ENCODE data around the gene TBC1D14. TPM values are rescaled to one million over a fixed set of nuclear protein-coding genes. Genes with fewer than 3 reads are reported as not detected.
A peak's percentile ranks its signal among the peaks of the same experiment; 100 is the strongest.

TBC1D14 gene
- polyA plus RNA-seq, 2 donors: 13.4 to 23.2 TPM

DNA sequence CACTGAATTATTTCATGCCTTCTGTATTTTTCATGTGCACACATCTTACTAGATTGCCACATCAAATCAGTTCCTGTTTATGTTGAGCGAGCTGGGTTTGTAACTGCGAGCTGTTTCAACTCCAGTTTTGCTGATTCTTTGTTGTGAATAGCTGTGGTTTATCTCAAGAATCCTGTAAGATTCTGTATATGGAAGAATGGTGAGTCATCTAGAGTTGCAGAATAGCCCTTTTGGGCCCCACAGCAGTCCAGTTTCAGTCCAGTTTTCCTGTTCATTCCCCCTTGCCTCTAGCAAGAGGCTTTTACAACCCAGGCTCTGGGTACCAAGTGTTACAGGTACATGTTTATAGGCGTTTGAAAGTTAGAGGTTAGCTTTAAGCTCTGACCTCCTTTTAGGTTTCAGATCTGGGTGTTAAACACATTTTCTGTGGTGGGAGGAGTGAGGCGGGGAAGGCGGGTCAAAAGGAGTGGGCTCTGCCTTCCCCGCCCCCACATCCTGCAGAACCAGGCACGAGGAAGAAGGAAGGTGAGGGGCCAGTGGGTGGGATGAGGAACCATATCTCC lies 32.7 kb downstream of the TBC1D14 start:
- Histone ChIP-seq H3K36me3 (ENCODE audit: control insufficient read depth in 2 of 2, insufficient read depth in 2 of 2, low read length in 1 of 2) (peaks cover 0 to 12% of the 10 kb centered on the region in 2 donors), H3K4me3 (ENCODE audit: low read depth in 1 of 2, low read length in 2 of 2) (no peak overlapping the region), H3K9me3 (ENCODE audit: control insufficient read depth in 2 of 2, insufficient read depth in 1 of 2, low read depth in 1 of 2, low read length in 1 of 2) (no peaks in the 10 kb centered on the region), H3K27ac (ENCODE audit: low read depth in 2 of 2, low read length in 1 of 2) (peak overlapping the region; percentile 55 to 67), H3K4me1 (ENCODE audit: control insufficient read depth in 2 of 2, insufficient read depth in 2 of 2, low read length in 1 of 2) (peaks cover 9 to 17% of the 10 kb centered on the region in 2 donors), H3K27me3 (ENCODE audit: control insufficient read depth in 1 of 2, insufficient read depth in 2 of 2, low read length in 2 of 2) (no peaks in the 10 kb centered on the region)
- WGBS, 2 donors: 32 to 41% methylated on average over 7 of the region's 7 CpGs

DNA sequence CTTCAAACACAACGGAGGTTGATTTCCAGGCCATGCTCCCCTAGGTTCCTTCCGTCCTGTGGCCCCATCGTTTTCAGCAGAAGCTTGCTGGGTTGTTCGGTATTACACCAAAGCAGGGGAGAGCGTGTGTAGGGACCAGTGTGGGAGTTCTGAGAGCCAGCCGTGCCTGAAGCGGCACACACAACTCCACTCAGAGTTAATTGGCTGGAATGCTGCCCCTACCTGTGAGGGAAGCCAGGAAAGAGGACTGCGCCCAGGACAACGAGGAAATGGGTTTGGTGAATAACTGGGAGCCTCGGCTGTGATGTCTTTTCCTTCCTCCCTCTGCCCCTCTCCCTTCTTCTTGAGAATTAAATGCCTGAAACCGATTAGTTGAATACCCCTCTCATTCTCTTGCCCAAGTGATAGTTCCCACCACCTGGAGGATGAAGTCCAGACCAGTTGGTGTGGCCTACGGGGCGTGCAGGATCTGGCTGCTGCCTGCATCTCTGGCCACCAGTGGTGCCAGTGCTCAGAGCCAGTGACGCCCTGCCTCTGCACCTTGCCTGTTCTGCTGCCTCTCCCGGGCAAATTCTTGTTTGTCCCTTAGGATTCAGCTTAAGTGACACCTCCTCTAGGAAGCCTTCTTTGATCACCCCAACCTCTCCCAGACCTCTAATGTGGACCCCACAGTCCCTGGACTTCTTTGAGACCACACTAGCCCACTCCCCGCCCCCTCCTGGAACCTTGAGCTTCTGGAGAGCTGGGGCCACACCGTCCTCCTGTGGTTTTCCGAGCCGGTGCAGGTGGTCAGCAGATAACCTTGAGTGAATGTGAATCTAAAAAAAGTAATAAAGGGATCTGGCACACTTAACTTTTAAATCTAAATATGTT lies 33.6 kb downstream of the TBC1D14 start:
- peaks cover 0 to 12% of the 10 kb centered on the region in 2 donors for H3K36me3 ChIP-seq (ENCODE audit: control insufficient read depth in 2 of 2, insufficient read depth in 2 of 2, low read length in 1 of 2)
- H3K4me1 ChIP-seq (ENCODE audit: control insufficient read depth in 2 of 2, insufficient read depth in 2 of 2, low read length in 1 of 2): peaks cover 9 to 17% of the 10 kb centered on the region in 2 donors
- 67 to 77% methylated on average over 19 of the region's 19 CpGs for WGBS, 2 donors
- H3K9me3 ChIP-seq (ENCODE audit: control insufficient read depth in 2 of 2, insufficient read depth in 1 of 2, low read depth in 1 of 2, low read length in 1 of 2): no peaks in the 10 kb centered on the region
- H3K27me3 ChIP-seq (ENCODE audit: control insufficient read depth in 1 of 2, insufficient read depth in 2 of 2, low read length in 2 of 2): no peaks in the 10 kb centered on the region
- no peak overlapping the region for H3K4me3 ChIP-seq (ENCODE audit: low read depth in 1 of 2, low read length in 2 of 2)
- peak overlapping the region; percentile 55 to 71 for H3K27ac ChIP-seq (ENCODE audit: low read depth in 2 of 2, low read length in 1 of 2)

DNA sequence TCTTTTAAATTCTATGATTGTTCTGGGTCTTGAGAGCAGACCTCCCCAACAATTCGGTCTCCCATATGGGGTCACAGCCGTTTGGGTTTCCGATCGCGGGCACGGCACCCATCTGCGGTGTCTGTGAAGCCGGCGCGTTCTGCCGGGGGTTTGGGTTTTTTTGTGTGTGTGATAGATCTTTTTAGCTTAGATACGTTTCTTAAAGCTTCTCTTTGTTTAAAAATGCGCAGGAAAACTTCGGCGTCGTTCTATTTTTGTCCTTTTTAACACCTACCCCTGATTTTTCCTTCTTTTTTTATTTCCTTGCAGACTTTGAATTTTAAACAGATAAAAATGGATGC lies 34.2 kb downstream of the TBC1D14 start:
- 90 to 91% methylated on average over 16 of the region's 16 CpGs for WGBS, 2 donors
- H3K4me3 ChIP-seq (ENCODE audit: low read depth in 1 of 2, low read length in 2 of 2): no peak overlapping the region
- H3K27ac ChIP-seq (ENCODE audit: low read depth in 2 of 2, low read length in 1 of 2): no peak overlapping the region
- H3K27me3 ChIP-seq (ENCODE audit: control insufficient read depth in 1 of 2, insufficient read depth in 2 of 2, low read length in 2 of 2): no peaks in the 10 kb centered on the region
- peaks cover 0 to 7% of the 10 kb centered on the region in 2 donors for H3K36me3 ChIP-seq (ENCODE audit: control insufficient read depth in 2 of 2, insufficient read depth in 2 of 2, low read length in 1 of 2)
- no peaks in the 10 kb centered on the region for H3K9me3 ChIP-seq (ENCODE audit: control insufficient read depth in 2 of 2, insufficient read depth in 1 of 2, low read depth in 1 of 2, low read length in 1 of 2)
- H3K4me1 ChIP-seq (ENCODE audit: control insufficient read depth in 2 of 2, insufficient read depth in 2 of 2, low read length in 1 of 2): peaks cover 7 to 13% of the 10 kb centered on the region in 2 donors

DNA sequence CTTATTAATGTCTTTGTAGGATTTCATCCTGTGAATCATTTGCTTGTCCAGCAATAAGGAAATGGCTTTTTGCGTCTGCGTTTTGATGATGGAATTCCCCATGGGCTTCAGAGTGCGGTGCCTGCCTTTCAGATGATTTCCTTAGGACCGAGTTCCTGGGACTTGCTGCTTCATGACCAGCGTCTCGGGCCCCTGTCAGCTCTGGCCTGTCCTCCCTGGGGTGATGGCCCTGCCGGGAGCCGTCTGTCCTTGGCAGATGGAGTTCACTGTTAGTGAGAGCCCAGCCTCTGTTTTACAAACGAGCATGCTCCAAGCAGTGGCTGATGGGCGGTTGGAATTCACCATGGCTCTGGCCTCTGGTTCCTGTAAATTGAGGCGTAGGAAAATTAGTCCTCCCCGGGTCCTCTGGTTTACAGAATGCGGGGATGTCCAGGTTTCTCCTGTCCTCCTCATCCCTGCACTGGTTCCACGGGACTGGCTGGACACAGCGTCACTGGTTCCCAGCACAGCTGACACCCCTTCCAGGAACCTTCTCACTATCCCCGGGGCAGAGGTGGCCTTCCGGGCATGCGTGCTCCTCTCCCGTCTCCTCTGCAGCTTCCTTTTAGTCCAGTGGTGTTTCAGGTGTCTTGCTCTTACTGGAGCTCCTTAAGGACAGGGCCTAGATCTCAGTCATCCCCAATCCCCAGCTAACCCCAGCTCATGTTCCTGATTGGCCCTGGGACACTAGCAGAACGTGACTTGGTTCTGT lies 34.9 kb downstream of the TBC1D14 start:
- H3K36me3 ChIP-seq (ENCODE audit: control insufficient read depth in 2 of 2, insufficient read depth in 2 of 2, low read length in 1 of 2): peaks cover 0 to 2% of the 10 kb centered on the region in 2 donors
- H3K4me3 ChIP-seq (ENCODE audit: low read depth in 1 of 2, low read length in 2 of 2): no peak overlapping the region
- no peaks in the 10 kb centered on the region for H3K27me3 ChIP-seq (ENCODE audit: control insufficient read depth in 1 of 2, insufficient read depth in 2 of 2, low read length in 2 of 2)
- WGBS, 2 donors: 79 to 83% methylated on average over 20 of the region's 20 CpGs
- no peaks in the 10 kb centered on the region for H3K9me3 ChIP-seq (ENCODE audit: control insufficient read depth in 2 of 2, insufficient read depth in 1 of 2, low read depth in 1 of 2, low read length in 1 of 2)
- H3K4me1 ChIP-seq (ENCODE audit: control insufficient read depth in 2 of 2, insufficient read depth in 2 of 2, low read length in 1 of 2): peaks cover 7 to 13% of the 10 kb centered on the region in 2 donors
- peak overlapping the region in 1 of 2 donors; percentile 49 for H3K27ac ChIP-seq (ENCODE audit: low read depth in 2 of 2, low read length in 1 of 2)

DNA sequence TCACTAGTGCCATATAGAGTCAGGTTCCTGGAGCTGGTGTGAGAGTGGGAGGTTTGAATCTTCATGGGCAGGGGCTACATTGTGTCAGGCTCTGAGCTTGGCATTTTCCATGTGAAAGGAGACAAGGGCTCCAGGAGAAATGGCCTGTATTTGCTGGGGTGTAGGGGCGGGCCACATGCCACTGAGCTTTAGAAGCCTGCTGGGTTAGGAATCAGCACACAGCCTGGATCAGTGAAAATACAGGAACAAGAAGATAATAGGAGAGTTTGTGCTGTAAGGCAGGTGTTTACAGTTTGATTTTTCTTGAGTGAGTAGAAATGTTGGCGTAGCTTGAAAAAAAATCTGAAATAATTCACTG lies 35.4 kb downstream of the TBC1D14 start:
- no peak overlapping the region for H3K4me3 ChIP-seq (ENCODE audit: low read depth in 1 of 2, low read length in 2 of 2)
- H3K27ac ChIP-seq (ENCODE audit: low read depth in 2 of 2, low read length in 1 of 2): no peak overlapping the region
- peaks cover 3 to 13% of the 10 kb centered on the region in 2 donors for H3K4me1 ChIP-seq (ENCODE audit: control insufficient read depth in 2 of 2, insufficient read depth in 2 of 2, low read length in 1 of 2)
- H3K36me3 ChIP-seq (ENCODE audit: control insufficient read depth in 2 of 2, insufficient read depth in 2 of 2, low read length in 1 of 2): peaks cover 0 to 2% of the 10 kb centered on the region in 2 donors
- no peaks in the 10 kb centered on the region for H3K9me3 ChIP-seq (ENCODE audit: control insufficient read depth in 2 of 2, insufficient read depth in 1 of 2, low read depth in 1 of 2, low read length in 1 of 2)
- H3K27me3 ChIP-seq (ENCODE audit: control insufficient read depth in 1 of 2, insufficient read depth in 2 of 2, low read length in 2 of 2): no peaks in the 10 kb centered on the region
- 98 to 99% methylated on average over 2 of the region's 2 CpGs for WGBS, 2 donors

DNA sequence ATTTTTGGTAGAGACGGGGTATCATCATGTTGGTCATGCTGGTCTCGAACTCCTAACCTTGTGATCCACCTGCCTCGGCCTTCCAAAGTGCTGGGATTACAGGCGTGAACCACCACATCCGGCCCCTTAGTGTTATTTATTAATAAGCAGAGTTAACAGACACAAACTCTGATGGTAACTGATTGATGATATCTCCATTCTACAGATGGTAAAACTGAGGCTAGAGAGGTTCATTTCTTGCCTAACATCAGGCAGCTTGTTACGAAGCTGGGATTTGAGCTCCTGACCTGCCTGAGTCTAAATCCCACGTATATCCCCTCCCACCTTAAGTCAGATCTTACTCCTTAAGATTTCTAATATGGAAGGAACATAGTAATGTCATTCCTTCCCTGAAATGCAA lies 36.9 kb downstream of the TBC1D14 start:
- Histone ChIP-seq H3K4me3 (ENCODE audit: low read depth in 1 of 2, low read length in 2 of 2) (no peak overlapping the region), H3K27ac (ENCODE audit: low read depth in 2 of 2, low read length in 1 of 2) (no peak overlapping the region), H3K27me3 (ENCODE audit: control insufficient read depth in 1 of 2, insufficient read depth in 2 of 2, low read length in 2 of 2) (no peaks in the 10 kb centered on the region), H3K9me3 (ENCODE audit: control insufficient read depth in 2 of 2, insufficient read depth in 1 of 2, low read depth in 1 of 2, low read length in 1 of 2) (no peaks in the 10 kb centered on the region), H3K36me3 (ENCODE audit: control insufficient read depth in 2 of 2, insufficient read depth in 2 of 2, low read length in 1 of 2) (peaks cover 0 to 2% of the 10 kb centered on the region in 2 donors), H3K4me1 (ENCODE audit: control insufficient read depth in 2 of 2, insufficient read depth in 2 of 2, low read length in 1 of 2) (peaks cover 2 to 10% of the 10 kb centered on the region in 2 donors)
- WGBS, 2 donors: 97% methylated on average over 7 of the region's 7 CpGs

DNA sequence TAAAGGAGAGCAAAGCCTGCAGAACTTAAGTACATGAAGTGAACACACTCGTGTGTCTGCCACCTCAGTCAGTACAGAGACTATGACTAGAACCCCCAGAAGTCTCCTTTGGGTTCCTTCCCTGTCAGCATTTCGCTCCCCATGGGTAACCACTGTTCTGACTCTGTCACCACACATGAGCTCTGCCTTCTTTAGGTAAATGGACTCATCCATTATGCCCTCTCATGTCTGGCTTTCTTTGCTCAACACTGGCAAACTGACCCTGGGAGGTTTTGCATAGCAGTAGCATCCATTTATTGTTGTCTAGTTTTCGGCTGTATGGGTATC lies 38.5 kb downstream of the TBC1D14 start:
- Histone ChIP-seq H3K27me3 (ENCODE audit: control insufficient read depth in 1 of 2, insufficient read depth in 2 of 2, low read length in 2 of 2) (no peaks in the 10 kb centered on the region), H3K36me3 (ENCODE audit: control insufficient read depth in 2 of 2, insufficient read depth in 2 of 2, low read length in 1 of 2) (peaks cover 0 to 2% of the 10 kb centered on the region in 2 donors), H3K9me3 (ENCODE audit: control insufficient read depth in 2 of 2, insufficient read depth in 1 of 2, low read depth in 1 of 2, low read length in 1 of 2) (no peaks in the 10 kb centered on the region), H3K27ac (ENCODE audit: low read depth in 2 of 2, low read length in 1 of 2) (no peak overlapping the region), H3K4me1 (ENCODE audit: control insufficient read depth in 2 of 2, insufficient read depth in 2 of 2, low read length in 1 of 2) (peaks cover 0 to 4% of the 10 kb centered on the region in 2 donors), H3K4me3 (ENCODE audit: low read depth in 1 of 2, low read length in 2 of 2) (no peak overlapping the region)
- WGBS, 2 donors: 88 to 93% methylated on average over 3 of the region's 3 CpGs

DNA sequence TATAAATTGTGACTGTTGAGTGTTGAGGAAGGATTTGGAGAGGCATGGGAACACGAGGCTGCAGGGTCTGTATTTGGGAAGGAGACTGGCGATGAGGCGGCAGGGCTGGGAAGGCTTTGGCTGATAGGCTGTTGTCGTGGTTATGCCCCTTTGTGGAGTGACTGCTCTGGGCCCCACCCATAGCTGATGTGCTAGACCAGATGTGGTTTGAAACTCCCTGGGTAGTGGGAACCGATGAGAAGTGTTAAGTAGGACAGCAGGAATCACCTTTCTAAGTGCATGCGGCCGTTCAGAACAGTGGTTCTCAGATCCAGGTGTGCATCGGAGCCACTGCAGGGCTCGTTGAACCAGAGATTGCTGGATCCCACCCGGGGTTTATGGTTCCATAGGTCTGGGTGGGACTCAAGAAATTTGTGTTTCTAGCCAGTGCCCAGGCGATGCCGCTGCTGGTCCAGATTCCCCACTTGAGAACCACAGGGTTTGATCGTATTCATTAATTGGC lies 42.3 kb downstream of the TBC1D14 start:
- Histone ChIP-seq H3K4me1 (ENCODE audit: control insufficient read depth in 2 of 2, insufficient read depth in 2 of 2, low read length in 1 of 2) (peaks cover 0 to 9% of the 10 kb centered on the region in 2 donors), H3K36me3 (ENCODE audit: control insufficient read depth in 2 of 2, insufficient read depth in 2 of 2, low read length in 1 of 2) (no peaks in the 10 kb centered on the region), H3K9me3 (ENCODE audit: control insufficient read depth in 2 of 2, insufficient read depth in 1 of 2, low read depth in 1 of 2, low read length in 1 of 2) (no peaks in the 10 kb centered on the region), H3K27me3 (ENCODE audit: control insufficient read depth in 1 of 2, insufficient read depth in 2 of 2, low read length in 2 of 2) (no peaks in the 10 kb centered on the region), H3K27ac (ENCODE audit: low read depth in 2 of 2, low read length in 1 of 2) (no peak overlapping the region), H3K4me3 (ENCODE audit: low read depth in 1 of 2, low read length in 2 of 2) (no peak overlapping the region)
- WGBS, 2 donors: 81 to 85% methylated on average over 13 of the region's 13 CpGs

DNA sequence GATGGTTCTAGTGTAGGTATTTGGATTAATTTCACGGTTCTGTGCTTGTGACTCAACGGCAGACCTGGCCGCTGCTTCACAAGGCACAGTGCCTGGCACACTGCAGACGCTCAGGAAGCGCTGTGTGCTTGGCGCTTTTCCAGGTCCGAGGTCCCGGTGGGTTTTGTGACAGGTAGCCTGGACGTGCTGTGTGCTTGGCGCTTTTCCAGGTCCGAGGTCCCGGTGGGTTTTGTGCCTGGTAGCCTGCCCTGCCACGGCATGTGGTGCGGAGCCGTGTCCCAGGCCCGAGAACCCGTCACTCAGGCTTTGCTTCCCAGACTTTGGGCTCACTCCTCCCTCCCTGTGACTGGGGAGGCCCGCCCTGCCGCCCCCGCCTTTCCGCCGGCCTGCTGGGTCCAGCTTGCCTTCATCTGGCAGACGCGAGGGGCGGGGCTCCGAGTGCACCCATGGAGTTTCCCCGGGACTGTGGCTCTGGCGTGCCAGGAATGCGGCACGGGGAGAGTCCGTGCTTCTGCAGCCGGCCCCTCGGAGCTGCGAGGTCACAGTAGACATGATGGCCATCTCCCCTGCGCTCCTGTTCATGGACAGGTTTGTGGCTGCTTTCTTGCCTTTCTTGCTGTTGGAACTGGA lies 44.2 kb downstream of the TBC1D14 start:
- Histone ChIP-seq H3K4me3 (ENCODE audit: low read depth in 1 of 2, low read length in 2 of 2) (peak overlapping the region; percentile 29 to 35), H3K27me3 (ENCODE audit: control insufficient read depth in 1 of 2, insufficient read depth in 2 of 2, low read length in 2 of 2) (no peaks in the 10 kb centered on the region), H3K4me1 (ENCODE audit: control insufficient read depth in 2 of 2, insufficient read depth in 2 of 2, low read length in 1 of 2) (peaks cover 0 to 9% of the 10 kb centered on the region in 2 donors), H3K36me3 (ENCODE audit: control insufficient read depth in 2 of 2, insufficient read depth in 2 of 2, low read length in 1 of 2) (no peaks in the 10 kb centered on the region), H3K27ac (ENCODE audit: low read depth in 2 of 2, low read length in 1 of 2) (peak overlapping the region; percentile 73 to 87), H3K9me3 (ENCODE audit: control insufficient read depth in 2 of 2, insufficient read depth in 1 of 2, low read depth in 1 of 2, low read length in 1 of 2) (no peaks in the 10 kb centered on the region)
- WGBS, 2 donors: 34 to 48% methylated on average over 35 of the region's 35 CpGs

All from esophagus (tissue), 2 donors.